Kidney (tissue), 14 donors: ENCODE results near the gene TTLL5. TPM values are rescaled to one million over a fixed set of nuclear protein-coding genes. Genes with fewer than 3 reads are reported as not detected.

ENCODE experiments used
- DNase-seq, 5 donors: peaks; one replicate each; pipeline ENCODE4 v3.0.0-alpha.2; 2013 to 2020
- FAIRE-seq: peaks from 2 replicates; lab custom pipeline; 2012; peaks lifted over from hg19 to GRCh38; lab: Jason Lieb, UNC
- H3K27ac ChIP-seq, 2 donors: one replicate each; pipeline ENCODE4 v1.7.0; 2013; ENCODE audit warnings: low read depth in 2 of 2, low read length in 2 of 2, inconsistent platforms in 1 of 2
- H3K27me3 ChIP-seq: one replicate; pipeline ENCODE4 v1.7.1; 2013; ENCODE audit warnings: low read length, inconsistent platforms; ENCODE audit not compliant: control insufficient read depth, insufficient read depth
- H3K36me3 ChIP-seq, 3 donors: one replicate each; pipeline versions ENCODE4 v1.7.0 to v1.7.1; 2013; ENCODE audit warnings: low read length in 3 of 3, control low read depth in 1 of 3, inconsistent platforms in 1 of 3; ENCODE audit not compliant: insufficient read depth in 3 of 3, control insufficient read depth in 2 of 3
- H3K4me1 ChIP-seq, 3 donors: one replicate each; pipeline versions ENCODE4 v1.7.0 to v1.7.1; 2013; ENCODE audit warnings: low read length in 3 of 3, inconsistent platforms in 1 of 3, low read depth in 1 of 3; ENCODE audit not compliant: control insufficient read depth in 2 of 3, insufficient read depth in 2 of 3
- H3K4me3 ChIP-seq, 3 donors: one replicate each; pipeline versions ENCODE4 v1.7.0 to v1.8.1; 2013; ENCODE audit warnings: low read length in 3 of 3, control low read depth in 1 of 3, inconsistent platforms in 1 of 3
- H3K9ac ChIP-seq, 3 donors: one replicate each; pipeline versions ENCODE4 v1.7.0 to v1.7.1; 2013; ENCODE audit warnings: low read length in 3 of 3, control low read depth in 1 of 3, inconsistent platforms in 1 of 3
- H3K9me3 ChIP-seq, 3 donors: one replicate each; pipeline versions ENCODE4 v1.7.0 to v1.7.1; 2013; ENCODE audit warnings: low read length in 3 of 3, control low read depth in 1 of 3, inconsistent platforms in 1 of 3; ENCODE audit not compliant: control insufficient read depth in 2 of 3, insufficient read depth in 1 of 3
- intact Hi-C: fragments of 100-400 bp; cut with DNase I; formaldehyde crosslinking; loops from one replicate; pipeline ENCODE4 v1.11.1; 2022
- polyA plus RNA-seq: library from polyadenylated mRNA; stranded (reverse); fragments of 350-450 nt; fragmentation: Illumina TruSeq; extraction: RNeasy Lipid Tissue Mini Kit (QIAGEN cat#74804); gene quantifications from one replicate; pipeline ENCODE4 v1.2.3, GENCODE V29; 2014; ENCODE audit warnings: low read depth, low replicate concordance; ENCODE audit not compliant: insufficient read depth
- total RNA-seq: library from RNA; stranded (reverse); fragmentation: NEBNext Ultra II Directional; extraction: Animal tissue kit (Norgen Biotek cat#: 25700); gene quantifications from one replicate; pipeline ENCODE4 v1.2.1, GENCODE V29; 2021
- TF ChIP-seq, protein P1 (sequence below): IDR thresholded peaks from 3 replicates; pipeline ENCODE4 v1.5.1; 2012; ENCODE audit warnings: mild to moderate bottlenecking, moderate library complexity, borderline replicate concordance; ENCODE audit not compliant: insufficient read depth; ENCODE audit errors: extremely low read depth
- donor health status: control.
- donor health status: control.
- donor health status: control.
- donor health status: control.
- donor health status: control.
- donor health status: DM: yes; HTN: yes; CAD: no.
- donor health status: Normal renal cell carcinoma (clear cell type).

The TTLL5 gene
- total and polyA plus RNA-seq, 2 donors from 2014 or later: 16.8 to 37.2 TPM

DNA sequence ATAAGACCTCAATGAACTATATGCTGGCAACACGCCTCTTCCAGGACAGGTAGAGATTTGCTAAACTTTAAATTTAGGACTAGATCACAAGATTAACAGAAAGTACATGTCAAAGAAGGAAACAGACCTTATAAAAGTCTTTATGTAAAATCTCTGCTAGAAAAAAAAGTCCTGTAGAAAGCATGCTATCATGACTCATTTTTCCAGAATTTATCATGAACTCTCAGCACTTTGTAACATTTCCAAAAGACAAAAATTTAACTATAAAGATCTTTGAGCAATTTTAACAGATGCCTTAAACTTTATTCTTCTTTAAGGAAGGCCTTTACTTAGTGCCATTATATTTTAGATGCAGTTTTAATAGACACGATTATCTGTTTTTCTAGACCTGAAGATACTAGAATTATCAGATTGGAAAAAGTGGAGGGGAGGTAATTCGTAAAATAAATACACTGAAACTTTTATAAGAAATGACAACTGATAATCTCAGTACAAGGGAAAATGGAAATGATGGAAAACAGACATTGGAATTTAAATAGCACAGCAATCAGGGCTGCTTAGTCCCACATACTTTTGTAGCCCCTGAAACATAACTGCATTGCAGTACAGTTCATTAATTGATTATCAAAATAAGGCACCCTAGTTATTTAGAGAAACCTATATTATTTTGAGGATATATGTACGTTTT is 92.0 kb downstream of the TTLL5 start:
- TF ChIP-seq, protein P1, sequence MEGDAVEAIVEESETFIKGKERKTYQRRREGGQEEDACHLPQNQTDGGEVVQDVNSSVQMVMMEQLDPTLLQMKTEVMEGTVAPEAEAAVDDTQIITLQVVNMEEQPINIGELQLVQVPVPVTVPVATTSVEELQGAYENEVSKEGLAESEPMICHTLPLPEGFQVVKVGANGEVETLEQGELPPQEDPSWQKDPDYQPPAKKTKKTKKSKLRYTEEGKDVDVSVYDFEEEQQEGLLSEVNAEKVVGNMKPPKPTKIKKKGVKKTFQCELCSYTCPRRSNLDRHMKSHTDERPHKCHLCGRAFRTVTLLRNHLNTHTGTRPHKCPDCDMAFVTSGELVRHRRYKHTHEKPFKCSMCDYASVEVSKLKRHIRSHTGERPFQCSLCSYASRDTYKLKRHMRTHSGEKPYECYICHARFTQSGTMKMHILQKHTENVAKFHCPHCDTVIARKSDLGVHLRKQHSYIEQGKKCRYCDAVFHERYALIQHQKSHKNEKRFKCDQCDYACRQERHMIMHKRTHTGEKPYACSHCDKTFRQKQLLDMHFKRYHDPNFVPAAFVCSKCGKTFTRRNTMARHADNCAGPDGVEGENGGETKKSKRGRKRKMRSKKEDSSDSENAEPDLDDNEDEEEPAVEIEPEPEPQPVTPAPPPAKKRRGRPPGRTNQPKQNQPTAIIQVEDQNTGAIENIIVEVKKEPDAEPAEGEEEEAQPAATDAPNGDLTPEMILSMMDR: no peak
- Histone ChIP-seq H3K27ac (no peak overlapping the region), H3K27me3 (no peaks in the 10 kb centered on the region), H3K4me3 (no peak overlapping the region), H3K9me3 (no peaks in the 10 kb centered on the region), H3K4me1 (no peaks in the 10 kb centered on the region), H3K9ac (no peak overlapping the region), H3K36me3 (peaks cover 0 to 2% (median 2%) of the 10 kb centered on the region in 3 donors)
- intact Hi-C loops: no loop called here
- FAIRE-seq: no peak
- no peak for DNase-seq

GRCh38 chr14:75753696-75754095 is 92.7 kb downstream of the TTLL5 start:
- DNase-seq (no peak), FAIRE-seq (no peak)
- H3K27me3 ChIP-seq: no peaks in the 10 kb centered on the region
- H3K9me3 ChIP-seq: no peaks in the 10 kb centered on the region
- intact Hi-C loops: no loop called here
- no peak overlapping the region for H3K27ac ChIP-seq
- no peak overlapping the region for H3K4me3 ChIP-seq
- no peaks in the 10 kb centered on the region for H3K4me1 ChIP-seq
- no peak overlapping the region for H3K9ac ChIP-seq
- peaks cover 0 to 2% (median 2%) of the 10 kb centered on the region in 3 donors for H3K36me3 ChIP-seq
- TF ChIP-seq, protein P1: no peak

- no peaks in the 10 kb centered on the region for H3K4me1 ChIP-seq
- no peak for FAIRE-seq
- intact Hi-C loops: no loop called here
- H3K4me3 ChIP-seq: no peak overlapping the region
- H3K9me3 ChIP-seq: no peaks in the 10 kb centered on the region
- no peak overlapping the region for H3K9ac ChIP-seq
- H3K27me3 ChIP-seq: no peaks in the 10 kb centered on the region
- no peak for DNase-seq
- no peak overlapping the region for H3K27ac ChIP-seq
- TF ChIP-seq, protein P1: no peak
- peaks cover 0 to 2% (median 0%) of the 10 kb centered on the region in 3 donors for H3K36me3 ChIP-seq
Measured at GRCh38 chr14:75757644-75758402, 96.8 kb downstream of the TTLL5 start.
